Heart left ventricle (tissue), 13 donors: ENCODE results near the gene RPS6KB2.

ENCODE experiments used
- POLR2A ChIP-seq, 2 donors: fragments of 450-650 bp; IDR thresholded peaks; one replicate each; pipeline ENCODE4 v1.6.1; 2017; ENCODE audit warnings: antibody characterized with exemption in 2 of 2, mild to moderate bottlenecking in 2 of 2, moderate library complexity in 2 of 2
- TF ChIP-seq, protein P1 (sequence below), 12 donors: fragments of 200-600 bp; sonication (generic) in 4 of 12; IDR thresholded peaks; one replicate each; pipeline versions ENCODE4 v1.5.0 to v1.8.0; 2018 to 2022; ENCODE audit warnings: antibody characterized with exemption in 12 of 12, mild to moderate bottlenecking in 5 of 12
- donor health status: ischemic (EF 13 %, LVEDD 7.1; RV severe dilation, severe dysfunction).
- donor health status: DM: no; HTN: yes; CAD: no.
- donor health status: DM: no; HTN: no; CAD: no.
- donor health status: ischemic (EF 25% LVEDD 6.9; RV normal size, moderate dysfunction).
- donor health status: ischemic (EF 25% LVEDD 5.7; RV mildly dilated, moderate dysfunction).
- donor health status: ischemic (EF 35%, LVEDD 5.7; RV mildly dilated, moderate dysfunction).
- donor health status: nonischemic (EF 11% LVEDD 7.7; RV severe dilation, severe dysfunction).
- donor health status: DM: yes; HTN: yes; CAD: no.
- donor health status: PGD.
- donor health status: ischemic (EF 29% LVEDD 5.4; RV normal size, mild dysfunction).
- donor health status: nonischemic (EF 23%, LVEDD 6.1; RV moderate dilation, normal function).

DNA sequence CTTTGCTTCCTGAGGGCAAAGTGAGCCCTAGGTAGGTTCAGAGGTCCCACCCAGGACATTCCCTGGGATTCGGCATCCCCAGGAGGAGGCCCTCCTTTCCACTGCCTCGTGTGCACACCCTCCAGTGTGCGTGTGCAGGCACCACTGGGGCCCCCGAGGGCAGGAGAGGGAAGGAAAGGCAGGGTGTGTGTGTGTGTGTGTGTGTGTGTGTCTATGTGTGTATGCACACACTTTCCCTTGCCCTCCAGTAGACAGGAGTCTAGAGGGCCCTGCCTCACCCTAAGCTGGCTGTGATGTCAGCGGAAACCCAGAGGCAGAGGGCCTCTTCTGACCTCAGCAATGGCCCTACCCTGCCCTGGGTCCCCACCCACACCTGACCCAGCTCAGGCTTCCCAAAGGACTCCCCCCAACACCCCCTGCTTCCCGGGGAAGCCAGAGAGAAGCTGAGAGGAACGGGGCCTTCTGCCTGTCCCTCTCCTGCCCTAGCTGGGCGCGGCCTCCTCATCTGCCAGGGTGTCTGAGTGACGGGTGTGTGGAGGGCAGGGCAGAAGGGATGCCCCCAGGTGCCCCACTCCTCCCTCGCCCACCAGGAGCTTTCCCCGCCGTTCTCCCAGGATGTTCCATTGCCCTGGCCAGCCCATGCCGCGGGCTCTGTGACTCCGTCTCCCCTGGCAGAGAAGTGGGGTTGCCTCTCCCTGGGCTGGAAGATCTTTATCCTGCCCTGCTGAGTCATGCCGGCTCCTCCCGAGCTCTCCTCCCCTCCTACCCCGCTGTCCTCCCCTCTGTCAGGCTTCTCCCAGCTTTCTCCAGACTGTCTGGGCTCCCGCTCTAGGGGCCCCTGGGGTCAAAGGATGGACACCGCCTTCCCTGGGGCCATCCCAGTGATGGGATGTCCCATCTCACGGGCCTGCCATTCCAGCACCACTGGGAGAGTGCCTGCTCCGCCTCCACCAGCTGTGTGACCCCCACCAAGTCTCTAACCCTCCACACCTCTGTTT is 48.9 kb upstream of the RPS6KB2 start:
- no peak for TF ChIP-seq POLR2A (IDR thresholded peaks at IDR 0.05)
- TF ChIP-seq, protein P1, sequence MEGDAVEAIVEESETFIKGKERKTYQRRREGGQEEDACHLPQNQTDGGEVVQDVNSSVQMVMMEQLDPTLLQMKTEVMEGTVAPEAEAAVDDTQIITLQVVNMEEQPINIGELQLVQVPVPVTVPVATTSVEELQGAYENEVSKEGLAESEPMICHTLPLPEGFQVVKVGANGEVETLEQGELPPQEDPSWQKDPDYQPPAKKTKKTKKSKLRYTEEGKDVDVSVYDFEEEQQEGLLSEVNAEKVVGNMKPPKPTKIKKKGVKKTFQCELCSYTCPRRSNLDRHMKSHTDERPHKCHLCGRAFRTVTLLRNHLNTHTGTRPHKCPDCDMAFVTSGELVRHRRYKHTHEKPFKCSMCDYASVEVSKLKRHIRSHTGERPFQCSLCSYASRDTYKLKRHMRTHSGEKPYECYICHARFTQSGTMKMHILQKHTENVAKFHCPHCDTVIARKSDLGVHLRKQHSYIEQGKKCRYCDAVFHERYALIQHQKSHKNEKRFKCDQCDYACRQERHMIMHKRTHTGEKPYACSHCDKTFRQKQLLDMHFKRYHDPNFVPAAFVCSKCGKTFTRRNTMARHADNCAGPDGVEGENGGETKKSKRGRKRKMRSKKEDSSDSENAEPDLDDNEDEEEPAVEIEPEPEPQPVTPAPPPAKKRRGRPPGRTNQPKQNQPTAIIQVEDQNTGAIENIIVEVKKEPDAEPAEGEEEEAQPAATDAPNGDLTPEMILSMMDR (IDR thresholded peaks at IDR 0.05) = no peak
